Measurements from ENCODE around the gene TUSC7.

TUSC7 gene

GRCh38 chr3:116709479-116709878 lies at the start of gene TUSC7:
Gene TUSC7, plus strand, starts transcription at chr3:116709779.
- DNase-seq: no peak

GRCh38 chr3:116661196-116661595 lies 48.4 kb upstream of the TUSC7 start:
- no peak for DNase-seq

DNA sequence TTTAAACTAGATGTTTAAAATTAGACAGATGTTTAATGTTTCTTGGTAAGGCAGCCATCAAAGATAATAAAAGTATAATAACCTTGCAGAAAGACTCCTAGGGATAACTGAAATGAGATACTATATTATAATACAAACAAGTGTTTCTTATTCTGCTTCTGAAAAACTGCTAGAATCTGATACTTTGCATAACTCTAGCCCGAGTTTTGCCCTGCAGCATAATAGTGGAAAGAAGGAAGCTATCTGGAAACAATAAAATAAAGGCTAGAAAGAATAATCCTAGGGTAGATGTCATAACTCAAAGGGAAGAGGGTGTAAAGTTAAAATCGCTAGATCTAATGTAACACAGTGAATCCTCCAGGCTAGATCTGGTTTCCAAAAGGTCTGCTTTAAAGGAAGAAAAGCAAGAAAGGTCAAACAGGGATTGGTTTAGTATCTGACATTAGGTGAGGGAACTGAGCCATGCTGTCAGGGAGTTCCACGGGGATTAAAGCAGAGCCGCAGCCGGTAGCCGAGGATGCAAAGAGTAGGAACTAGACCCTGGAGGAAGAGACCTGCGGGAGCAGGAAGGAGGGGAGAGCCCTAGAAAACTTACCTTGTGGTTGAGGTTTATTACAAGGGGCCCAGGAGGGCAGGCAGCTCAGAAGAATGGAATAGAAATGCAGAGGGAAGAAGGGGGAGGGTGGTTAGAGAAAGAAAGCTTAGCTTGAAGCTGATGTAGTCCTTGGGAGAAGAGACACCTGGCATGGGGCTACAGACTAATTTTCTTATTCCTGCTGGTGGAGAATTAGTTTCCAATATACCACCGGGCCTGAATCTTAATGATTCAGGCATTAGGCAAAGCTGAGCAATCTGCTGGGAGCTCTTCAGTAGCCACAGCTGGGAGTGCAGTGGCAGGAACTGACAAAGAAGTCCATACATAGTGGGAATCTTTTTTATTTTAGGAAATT lies 46.1 kb upstream of the TUSC7 start:
- no peak for DNase-seq

GRCh38 chr3:116667324-116667723 lies 42.3 kb upstream of the TUSC7 start:
- no peak for DNase-seq

GRCh38 chr3:116667791-116668190 lies 41.8 kb upstream of the TUSC7 start:
- no peak for DNase-seq

DNA sequence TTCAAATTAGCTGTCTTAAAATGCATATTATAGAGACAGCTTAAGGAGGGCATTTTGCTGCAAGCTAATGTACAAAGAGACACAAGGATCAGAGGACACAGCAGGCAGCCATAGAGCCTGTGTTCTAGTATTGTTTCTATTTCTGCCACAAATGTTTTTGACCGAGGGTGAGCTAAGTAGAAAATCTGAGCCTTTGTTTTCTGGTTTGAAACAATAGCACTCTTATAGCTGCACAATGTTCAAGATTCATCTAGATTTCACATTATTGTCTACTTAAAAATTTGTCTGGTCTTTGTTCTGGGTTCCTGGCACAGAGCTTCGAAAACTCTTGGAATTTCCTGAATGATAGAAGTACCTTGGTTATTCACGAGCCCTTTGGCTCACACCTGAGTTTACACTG lies 40.0 kb upstream of the TUSC7 start:
- no peak for DNase-seq

GRCh38 chr3:116671151-116671550 lies 38.4 kb upstream of the TUSC7 start:
- no peak for DNase-seq

GRCh38 chr3:116678853-116679252 lies 30.7 kb upstream of the TUSC7 start:
- DNase-seq: no peak

GRCh38 chr3:116691041-116691440 lies 18.5 kb upstream of the TUSC7 start:
- DNase-seq: no peak

- DNase-seq: no peak
Measured at GRCh38 chr3:116701070-116701469, 8.5 kb upstream of the TUSC7 start.

GRCh38 chr3:116702334-116702733 lies 7.2 kb upstream of the TUSC7 start:
- DNase-seq: no peak

GRCh38 chr3:116707531-116707930 lies 2.0 kb upstream of the TUSC7 start:
- no peak for DNase-seq

DNA sequence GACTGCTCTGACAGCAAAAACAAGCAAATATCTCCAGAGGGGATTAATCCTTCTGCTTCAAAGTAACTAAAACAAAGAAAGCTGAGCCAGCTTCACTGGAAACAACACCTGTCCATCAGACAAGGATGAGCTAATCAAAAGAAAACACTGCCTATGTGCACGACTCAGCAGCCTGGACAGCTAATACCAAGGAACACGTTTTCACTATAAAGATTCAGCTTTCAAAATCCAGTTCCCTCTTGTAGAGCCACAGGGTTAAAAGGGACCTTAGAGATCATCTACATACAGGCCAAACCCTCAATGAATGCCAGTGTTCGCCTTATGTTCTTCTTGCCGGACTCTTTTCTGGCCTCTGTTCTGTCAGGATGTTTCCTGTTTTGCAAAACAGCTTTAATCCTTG lies 6.9 kb downstream of the TUSC7 start:
- no peak for DNase-seq

DNA sequence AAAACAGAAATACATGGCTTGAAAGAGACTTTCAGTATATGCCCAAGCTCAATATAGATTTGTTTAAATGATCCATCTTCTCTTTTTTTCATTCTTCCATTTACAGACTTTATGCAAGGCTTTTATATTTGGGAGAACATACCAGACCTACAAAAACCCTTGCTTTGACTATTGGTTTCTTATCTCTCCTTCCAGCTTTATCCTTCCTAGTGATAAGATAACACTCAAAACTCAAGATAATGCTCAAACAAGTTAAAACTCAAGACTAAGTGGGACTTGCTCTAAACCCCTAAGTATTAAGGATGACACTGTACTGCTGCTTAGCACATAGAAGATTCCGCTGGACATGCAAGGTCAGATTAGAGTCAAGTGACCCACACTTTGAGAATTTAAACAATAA lies 8.0 kb downstream of the TUSC7 start:
- DNase-seq: no peak

- no peak for DNase-seq
Measured at GRCh38 chr3:116728454-116728853, 18.9 kb downstream of the TUSC7 start.

DNA sequence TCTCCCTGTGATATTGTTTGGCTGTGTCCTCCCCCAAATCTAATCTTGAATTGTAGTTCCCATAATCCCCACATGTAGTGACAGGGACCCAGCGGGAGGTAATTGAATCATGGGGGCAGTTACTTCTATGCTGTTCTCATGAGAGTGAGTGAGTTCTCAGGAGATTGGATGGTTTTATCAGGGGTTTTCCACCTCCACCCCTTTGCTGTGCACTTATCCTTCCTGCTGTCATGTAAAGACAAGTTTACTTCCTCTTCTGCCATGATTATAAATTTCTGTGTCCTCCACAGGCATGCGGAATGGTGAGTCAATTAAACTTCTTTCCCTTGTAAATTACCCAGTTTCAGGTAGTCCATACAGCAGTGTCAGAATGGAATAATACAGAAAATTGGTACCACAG lies 24.7 kb downstream of the TUSC7 start:
- DNase-seq: no peak

GRCh38 chr3:116739678-116740077 lies 30.1 kb downstream of the TUSC7 start:
- no peak for DNase-seq

GRCh38 chr3:116740293-116740692 lies 30.7 kb downstream of the TUSC7 start:
- no peak for DNase-seq

GRCh38 chr3:116741467-116741866 lies 31.9 kb downstream of the TUSC7 start:
- DNase-seq: no peak

- DNase-seq: no peak
Measured at GRCh38 chr3:116743062-116743461, 33.5 kb downstream of the TUSC7 start.

DNA sequence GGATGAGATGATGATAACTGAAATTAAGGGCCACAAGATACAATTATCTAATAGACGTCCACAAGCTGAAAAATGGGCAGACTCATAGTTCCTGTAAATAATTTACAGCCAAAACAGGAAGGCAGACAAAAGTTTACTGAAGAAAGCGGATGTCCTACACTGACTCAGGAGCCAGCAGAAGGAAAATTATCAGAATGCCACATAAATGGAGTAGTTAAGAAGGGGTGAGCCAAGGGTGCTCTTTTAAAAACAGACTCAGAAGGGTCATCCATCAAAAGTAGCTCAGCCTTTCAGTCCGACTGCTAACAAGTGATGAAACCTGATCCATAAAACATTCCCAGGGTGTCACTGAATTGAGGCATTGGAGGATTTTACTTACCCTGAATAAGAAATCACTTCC lies 39.8 kb downstream of the TUSC7 start:
- no peak for DNase-seq

- no peak for DNase-seq
Measured at GRCh38 chr3:116757315-116757714, 47.7 kb downstream of the TUSC7 start.

- no peak for DNase-seq
Measured at GRCh38 chr3:116759316-116759715, 49.7 kb downstream of the TUSC7 start.

Data from NCI-H2107 (cell line).